Fibroblast of the aortic adventitia (primary cell): Measurements from ENCODE around the gene FKBP11. TPM values are rescaled to one million over a fixed set of nuclear protein-coding genes. Genes with fewer than 3 reads are reported as not detected.

ENCODE experiments used
- DNase-seq: peaks from one replicate; pipeline ENCODE4 v3.0.0-alpha.2; 2010; ENCODE audit warnings: low read depth
- H3K4me3 ChIP-seq: 2 replicates; pipeline ENCODE4 v1.5.1; 2011; ENCODE audit warnings: low read depth, mild to moderate bottlenecking, control low read depth, low read length, moderate library complexity
- total RNA-seq: library from RNA; depleted of rRNA; stranded (reverse); fragments of >200 nt; gene quantifications from 2 replicates; pipeline ENCODE4 v1.2.3, GENCODE V29; 2012; ENCODE audit warnings: low replicate concordance
- TF ChIP-seq, protein P1 (sequence below): IDR thresholded peaks from 2 replicates; pipeline ENCODE4 v1.5.1; 2011; ENCODE audit warnings: mild to moderate bottlenecking, low read length, control low read depth, inconsistent platforms; ENCODE audit not compliant: insufficient read depth

Gene FKBP11
- total RNA-seq, 1 donor, result 23.8 TPM

DNA sequence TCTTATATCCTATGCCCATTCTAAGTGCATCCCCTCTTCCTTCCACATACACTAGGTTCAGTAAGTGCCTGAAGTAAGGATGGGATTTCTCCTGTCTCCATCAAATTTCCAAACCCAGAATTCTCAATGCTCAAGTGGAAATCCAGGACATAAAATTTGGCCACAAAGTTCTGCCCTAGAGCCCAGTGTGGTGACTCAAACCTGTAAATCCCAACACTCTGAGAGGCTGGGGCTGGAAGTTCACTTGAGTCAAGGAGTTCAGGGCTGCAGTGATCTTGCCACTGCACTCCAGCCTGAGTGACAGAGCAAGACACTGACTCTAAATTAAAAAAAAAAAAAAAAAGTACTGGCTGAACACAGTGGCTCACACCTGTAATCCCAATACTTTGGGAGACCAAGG, 36.5 kb upstream of the FKBP11 start:
- TF ChIP-seq, protein P1, sequence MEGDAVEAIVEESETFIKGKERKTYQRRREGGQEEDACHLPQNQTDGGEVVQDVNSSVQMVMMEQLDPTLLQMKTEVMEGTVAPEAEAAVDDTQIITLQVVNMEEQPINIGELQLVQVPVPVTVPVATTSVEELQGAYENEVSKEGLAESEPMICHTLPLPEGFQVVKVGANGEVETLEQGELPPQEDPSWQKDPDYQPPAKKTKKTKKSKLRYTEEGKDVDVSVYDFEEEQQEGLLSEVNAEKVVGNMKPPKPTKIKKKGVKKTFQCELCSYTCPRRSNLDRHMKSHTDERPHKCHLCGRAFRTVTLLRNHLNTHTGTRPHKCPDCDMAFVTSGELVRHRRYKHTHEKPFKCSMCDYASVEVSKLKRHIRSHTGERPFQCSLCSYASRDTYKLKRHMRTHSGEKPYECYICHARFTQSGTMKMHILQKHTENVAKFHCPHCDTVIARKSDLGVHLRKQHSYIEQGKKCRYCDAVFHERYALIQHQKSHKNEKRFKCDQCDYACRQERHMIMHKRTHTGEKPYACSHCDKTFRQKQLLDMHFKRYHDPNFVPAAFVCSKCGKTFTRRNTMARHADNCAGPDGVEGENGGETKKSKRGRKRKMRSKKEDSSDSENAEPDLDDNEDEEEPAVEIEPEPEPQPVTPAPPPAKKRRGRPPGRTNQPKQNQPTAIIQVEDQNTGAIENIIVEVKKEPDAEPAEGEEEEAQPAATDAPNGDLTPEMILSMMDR, result no peak
- H3K4me3 ChIP-seq, result no peak overlapping the region
- no peak for DNase-seq

DNA sequence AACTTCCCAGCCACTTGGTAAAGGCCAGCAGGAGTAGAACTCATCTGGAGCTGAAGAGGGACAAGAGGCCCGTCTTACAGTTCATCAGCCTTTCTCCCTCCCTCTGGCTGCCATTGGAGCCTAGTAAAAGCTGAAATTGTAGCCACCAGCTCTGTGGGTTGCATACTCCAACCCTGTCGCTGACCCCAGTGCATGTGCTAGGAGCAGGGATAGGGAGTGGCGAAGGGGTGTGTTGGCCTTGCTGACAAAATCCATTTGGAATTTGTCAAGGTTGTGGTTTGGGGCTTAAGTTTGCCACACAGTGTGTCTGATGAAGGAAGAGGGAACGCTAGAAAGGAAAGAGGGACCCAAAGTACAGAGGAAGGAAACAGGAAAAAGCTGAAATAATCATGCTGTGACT, 36.0 kb upstream of the FKBP11 start:
- TF ChIP-seq, protein P1, result no peak
- DNase-seq, result no peak
- H3K4me3 ChIP-seq, result no peak overlapping the region

DNA sequence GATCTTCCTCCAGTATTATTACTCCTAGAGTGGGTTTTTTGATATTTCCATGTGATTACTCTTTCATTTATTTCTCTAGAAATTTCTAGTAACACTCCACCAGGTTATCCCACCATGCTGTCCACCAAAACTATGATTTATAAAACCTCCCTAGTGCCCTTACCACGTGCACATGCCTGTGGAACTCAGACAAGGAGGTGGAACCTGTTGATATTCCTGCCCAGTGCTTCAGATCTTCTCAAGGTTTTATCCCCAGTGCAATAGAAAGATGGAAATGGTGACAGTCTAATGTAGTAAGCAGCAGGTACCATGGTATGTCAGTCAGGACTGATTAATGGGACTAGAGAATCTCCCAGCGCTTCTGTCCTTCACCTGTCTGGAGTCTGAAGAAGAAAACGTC, 35.5 kb upstream of the FKBP11 start:
- TF ChIP-seq, protein P1, result no peak
- DNase-seq, result no peak
- no peak overlapping the region for H3K4me3 ChIP-seq

DNA sequence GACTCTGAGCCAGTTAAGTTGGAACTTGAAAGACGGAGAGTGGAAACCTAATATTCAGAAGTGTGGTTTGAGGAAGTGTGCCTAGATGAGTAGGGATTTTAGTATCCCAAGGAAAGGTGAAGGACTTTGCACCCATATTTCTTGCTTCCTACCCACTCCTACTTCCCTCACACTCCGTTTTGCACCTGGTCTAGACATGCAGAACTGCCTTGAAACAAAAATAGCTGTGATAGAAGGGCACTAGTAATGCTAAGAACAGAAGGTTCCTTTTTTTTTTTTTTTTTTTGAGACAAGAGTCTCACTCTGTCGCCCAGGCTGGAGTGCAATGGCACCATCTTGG, 32.7 kb upstream of the FKBP11 start:
- TF ChIP-seq, protein P1, result no peak
- peak overlapping the region; percentile 97 for H3K4me3 ChIP-seq
- no peak for DNase-seq

DNA sequence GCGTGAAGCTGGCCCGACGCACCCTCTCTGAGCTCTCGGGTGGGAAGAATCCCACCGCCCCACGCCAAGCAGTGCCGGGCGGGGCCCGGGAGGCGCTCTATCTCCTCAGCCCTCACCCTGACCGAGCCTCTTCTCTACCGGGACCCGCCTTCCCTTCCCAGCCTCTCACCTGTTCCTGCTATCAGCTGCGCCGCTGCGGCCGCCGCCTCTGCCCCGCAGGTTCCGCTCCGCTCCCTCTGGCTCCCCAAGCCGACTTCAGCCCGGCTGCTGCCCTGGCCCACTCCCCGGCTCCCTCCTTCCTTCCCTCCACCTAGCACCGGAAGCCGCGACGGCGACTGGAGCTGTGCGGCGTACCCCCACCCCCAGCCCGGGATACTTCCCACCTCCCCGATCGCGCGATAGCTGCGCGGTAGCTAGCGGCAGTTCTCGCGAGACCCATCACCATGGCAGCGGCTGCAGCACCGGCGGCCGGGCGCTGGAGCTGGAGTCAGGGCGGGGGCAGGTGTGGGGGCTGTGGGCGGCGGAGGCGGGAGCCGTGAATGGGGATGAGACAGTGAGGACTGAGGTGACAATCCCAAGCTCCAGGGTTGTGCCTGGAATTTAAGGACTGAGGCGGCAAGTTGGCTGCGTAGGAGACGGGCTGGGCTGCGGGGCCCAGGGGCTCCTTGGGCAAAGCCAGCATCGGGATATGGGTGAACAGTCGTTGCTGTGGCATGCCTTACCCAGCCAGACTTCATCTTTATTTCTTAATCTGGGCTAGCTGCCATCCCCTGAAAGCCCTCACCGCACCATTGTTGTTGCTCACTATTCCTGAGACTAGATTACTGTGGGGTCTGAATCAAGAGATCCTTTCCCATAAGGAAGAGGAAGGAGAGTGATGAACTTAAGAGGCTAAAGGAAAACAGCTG, 32.1 kb upstream of the FKBP11 start, which contains the start of gene ARF3:
TSS of gene ARF3 (minus strand) at position 347 of the 908 bp plus-strand sequence. CDS start 16,392 bp downstream, outside the sequence.
- TF ChIP-seq, protein P1, result no peak

DNA sequence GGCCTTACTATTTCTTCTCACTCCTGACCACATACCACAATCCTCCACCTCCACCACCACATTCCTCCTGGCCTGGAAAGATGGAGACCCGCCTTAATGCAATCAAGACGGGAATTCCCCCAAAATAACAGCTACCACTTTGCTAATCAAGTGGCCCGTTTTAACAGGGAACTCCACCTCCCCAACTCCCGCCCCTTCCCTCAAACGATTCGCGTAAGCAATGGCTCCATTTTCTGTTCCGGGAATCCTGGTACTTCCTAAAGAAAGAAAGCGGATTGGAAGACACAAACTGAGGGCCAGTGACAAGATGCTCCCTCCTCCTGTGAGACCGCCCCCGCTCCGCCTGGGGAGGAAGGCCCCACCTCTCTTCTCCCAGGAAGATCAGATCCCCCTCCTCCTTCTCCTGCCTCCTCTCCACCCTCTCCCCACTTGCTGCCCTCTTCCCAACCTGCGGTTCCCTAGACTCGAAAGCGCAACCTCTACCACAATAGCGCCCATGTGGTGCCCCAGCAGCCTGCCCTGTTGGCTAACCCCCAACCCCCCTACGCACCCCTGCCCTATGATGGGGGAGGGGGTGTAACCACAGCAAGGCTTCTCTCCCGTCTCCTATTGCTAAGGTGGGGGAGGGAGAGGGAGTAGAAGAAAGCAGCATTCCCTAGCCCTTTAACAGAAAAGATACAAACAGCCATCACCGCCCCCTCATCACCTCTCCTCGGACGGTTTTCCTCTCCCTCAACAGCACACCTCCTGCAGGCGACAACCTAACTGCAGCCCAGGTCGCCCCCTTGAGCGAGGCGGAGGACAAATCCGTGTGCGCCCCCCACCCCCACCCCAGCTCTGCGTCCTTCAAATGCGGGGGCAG, 31.2 kb upstream of the FKBP11 start:
- TF ChIP-seq, protein P1, result no peak
- DNase-seq, result peak; percentile 96
- peak overlapping the region; percentile 97 for H3K4me3 ChIP-seq

More for the DNA sequence above, 32.1 kb upstream of the FKBP11 start, which contains the start of gene ARF3:
- peak; percentile 85 for DNase-seq
- peak within 1 kb of the TSS; percentile 97 for H3K4me3 ChIP-seq
